ENCODE results near the gene ARHGEF28.

Gene ARHGEF28

DNA sequence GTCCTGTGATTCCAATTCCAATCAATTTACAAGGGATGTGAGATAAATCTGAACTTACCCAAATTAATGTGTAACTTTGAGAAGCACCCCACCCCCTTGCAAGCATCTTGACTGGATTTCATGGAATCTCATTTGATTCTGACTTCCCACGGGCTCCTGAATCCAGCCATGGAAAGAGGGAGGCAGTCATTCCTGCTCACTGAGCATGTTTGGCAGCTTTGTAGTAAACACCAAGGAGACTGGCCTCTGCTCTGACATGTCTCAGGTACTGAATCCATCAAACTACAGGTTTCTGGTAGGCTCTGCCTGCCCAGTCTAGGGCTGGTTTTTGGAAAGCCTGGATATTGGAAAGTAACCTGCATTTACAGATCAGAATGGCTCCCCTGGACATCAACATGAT is 357.6 kb downstream of the ARHGEF28 start:
- DNase-seq: no peak

DNA sequence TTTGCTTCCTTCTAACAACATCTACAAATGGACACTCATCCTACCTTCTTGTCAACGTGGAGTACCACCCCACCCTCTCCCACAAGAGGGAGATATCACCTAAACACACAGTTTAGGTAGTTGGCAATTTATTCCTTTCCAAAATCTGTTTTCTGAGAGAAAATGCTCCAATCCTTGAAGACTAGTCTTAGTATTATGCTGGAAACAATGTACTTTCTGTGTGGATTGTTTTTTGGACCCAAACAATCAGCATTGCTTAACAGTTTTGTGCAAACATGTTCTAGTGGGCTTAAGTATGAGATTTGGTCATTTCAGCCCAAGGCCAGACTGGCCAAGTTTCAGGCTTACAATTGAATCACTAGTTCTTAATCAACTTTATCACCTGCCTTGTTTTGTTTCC is 359.1 kb downstream of the ARHGEF28 start:
- no peak for DNase-seq

DNA sequence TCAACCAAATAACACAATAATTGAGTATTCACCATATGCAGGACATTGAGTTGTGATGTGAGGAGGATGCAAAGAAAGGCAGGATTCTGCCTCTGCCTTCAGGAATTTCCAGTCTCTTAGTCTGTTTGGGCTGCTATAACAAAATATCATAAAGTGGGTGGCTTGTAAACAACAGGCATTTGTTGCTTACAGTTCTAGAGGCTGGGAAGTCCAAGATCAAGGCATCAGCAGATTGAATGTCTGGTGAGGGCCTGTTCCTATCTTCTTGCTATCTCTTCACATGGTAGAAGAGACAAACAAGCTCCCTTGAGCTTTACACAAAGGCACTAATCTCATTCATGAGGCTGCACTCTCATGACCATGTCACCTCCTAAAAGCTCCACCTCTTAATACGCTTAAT is 360.7 kb downstream of the ARHGEF28 start:
- no peak for DNase-seq

DNA sequence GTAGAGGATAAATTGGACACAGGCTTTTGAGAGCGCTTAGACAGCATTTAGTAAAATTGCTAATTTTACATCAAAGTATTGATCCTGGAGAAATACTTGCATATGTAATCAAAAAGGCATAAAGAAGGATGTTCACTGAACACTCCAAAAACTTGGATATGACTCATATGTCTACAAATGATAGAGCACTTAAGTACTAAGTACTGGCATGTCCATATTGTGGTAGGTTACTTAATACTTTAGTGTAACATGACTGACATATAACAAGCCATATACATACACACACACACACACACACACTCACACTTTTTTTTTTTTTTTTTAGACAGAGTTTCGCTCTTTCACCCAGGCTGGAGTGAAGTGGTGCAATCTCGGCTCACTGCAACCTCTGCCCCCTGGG is 361.9 kb downstream of the ARHGEF28 start:
- no peak for DNase-seq

DNA sequence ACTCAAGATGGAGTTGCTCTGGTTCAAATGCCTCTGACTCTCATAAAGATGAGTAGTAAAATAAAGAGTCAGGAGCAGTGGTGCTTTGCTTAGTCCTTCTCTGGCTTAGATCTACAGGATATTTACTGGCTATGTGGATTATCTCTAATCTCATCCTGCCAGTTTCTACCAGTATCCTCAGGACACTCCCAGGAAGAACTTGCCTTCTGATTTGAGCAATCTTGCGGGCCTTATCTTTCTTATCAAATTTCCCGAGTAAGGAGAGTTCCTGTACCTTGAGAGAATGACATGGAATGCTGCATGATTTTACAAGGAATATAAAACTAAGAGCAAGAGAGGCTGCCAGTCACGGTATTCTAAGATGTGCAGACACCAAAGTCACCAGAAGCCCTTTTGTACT is 364.0 kb downstream of the ARHGEF28 start:
- DNase-seq: no peak
